ENCODE data around the gene ZKSCAN3.
"Not testable (repeated sequence)": the region's sequence is repeated elsewhere in the genome, so short reads cannot be mapped to it uniquely, and the experiment has no call there.

Gene ZKSCAN3

GRCh38 chr6:28349892-28350737 is at the start of gene ZKSCAN3:
TSS of gene ZKSCAN3 (plus strand) at chr6:28349947. CDS start at chr6:28359587, 9,640 bp downstream.
- Histone ChIP-seq H3K4me3 (ENCODE audit: low read depth, low read length) (peak within 1 kb of the TSS; percentile 69), H3K9ac (peak within 1 kb of the TSS; percentile 25), H3K27me3 (ENCODE audit: control insufficient read depth, insufficient read depth, low read length) (no peaks in the 10 kb centered on the region), H3K36me3 (ENCODE audit: control insufficient read depth, insufficient read depth, low read length) (no peaks in the 10 kb centered on the region), H3K9me3 (ENCODE audit: control insufficient read depth, low read length) (no peaks in the 10 kb centered on the region), H3K4me1 (peaks cover 4% of the 10 kb centered on the region), H3K4me2 (ENCODE audit: low read length) (peak within 1 kb of the TSS; percentile 67), H3K27ac (peak within 1 kb of the TSS; percentile 83), H3K79me2 (no peaks in the 10 kb centered on the region), H2AFZ (peak within 1 kb of the TSS; percentile 89)
- TF ChIP-seq CTCF (IDR thresholded peaks at IDR 0.05), result no peak

- Histone ChIP-seq H3K9me3 (ENCODE audit: control insufficient read depth, low read length) (no peaks in the 10 kb centered on the region), H3K4me1 (no peaks in the 10 kb centered on the region), H3K36me3 (ENCODE audit: control insufficient read depth, insufficient read depth, low read length) (no peaks in the 10 kb centered on the region), H3K27me3 (ENCODE audit: control insufficient read depth, insufficient read depth, low read length) (no peaks in the 10 kb centered on the region), H3K4me3 (ENCODE audit: low read depth, low read length) (no peak overlapping the region), H3K79me2 (no peaks in the 10 kb centered on the region), H3K27ac (no peak overlapping the region), H3K9ac (no peak overlapping the region), H3K4me2 (ENCODE audit: low read length) (no peak overlapping the region), H2AFZ (no peak overlapping the region)
- no peak for TF ChIP-seq CTCF (IDR thresholded peaks at IDR 0.05)
These were observed 46.2 kb upstream of the ZKSCAN3 start for GRCh38 chr6:28303570-28303969.

- H3K4me1 ChIP-seq, H3K79me2 ChIP-seq: not testable (repeated sequence)
These were observed 43.4 kb upstream of the ZKSCAN3 start for GRCh38 chr6:28306363-28306762.

GRCh38 chr6:28311139-28311823 is 38.5 kb upstream of the ZKSCAN3 start:
- Histone ChIP-seq H3K79me2 (no peaks in the 10 kb centered on the region), H3K27ac (no peak overlapping the region), H3K36me3 (ENCODE audit: control insufficient read depth, insufficient read depth, low read length) (no peaks in the 10 kb centered on the region), H3K27me3 (ENCODE audit: control insufficient read depth, insufficient read depth, low read length) (no peaks in the 10 kb centered on the region), H3K4me3 (ENCODE audit: low read depth, low read length) (no peak overlapping the region), H2AFZ (no peak overlapping the region), H3K9me3 (ENCODE audit: control insufficient read depth, low read length) (no peaks in the 10 kb centered on the region), H3K4me1 (no peaks in the 10 kb centered on the region), H3K9ac (no peak overlapping the region), H3K4me2 (ENCODE audit: low read length) (no peak overlapping the region)
- no peak for TF ChIP-seq CTCF (IDR thresholded peaks at IDR 0.05)

More at GRCh38 chr6:28306363-28306762, 43.4 kb upstream of the ZKSCAN3 start:
- H3K4me2 ChIP-seq (ENCODE audit: low read length); H3K36me3 ChIP-seq (ENCODE audit: control insufficient read depth, insufficient read depth, low read length); H2AFZ ChIP-seq; H3K9me3 ChIP-seq (ENCODE audit: control insufficient read depth, low read length); H3K4me3 ChIP-seq (ENCODE audit: low read depth, low read length); H3K9ac ChIP-seq; H3K27ac ChIP-seq; H3K27me3 ChIP-seq (ENCODE audit: control insufficient read depth, insufficient read depth, low read length): not testable (repeated sequence)

- Histone ChIP-seq H3K27ac (no peak overlapping the region), H3K36me3 (ENCODE audit: control insufficient read depth, insufficient read depth, low read length) (no peaks in the 10 kb centered on the region)
These were observed 36.8 kb upstream of the ZKSCAN3 start for GRCh38 chr6:28312939-28313338.

More at GRCh38 chr6:28312939-28313338, 36.8 kb upstream of the ZKSCAN3 start:
- Histone ChIP-seq H3K9me3 (ENCODE audit: control insufficient read depth, low read length) (no peaks in the 10 kb centered on the region), H3K9ac (no peak overlapping the region), H3K4me3 (ENCODE audit: low read depth, low read length) (no peak overlapping the region), H3K4me1 (no peaks in the 10 kb centered on the region), H3K79me2 (no peaks in the 10 kb centered on the region), H3K27me3 (ENCODE audit: control insufficient read depth, insufficient read depth, low read length) (no peaks in the 10 kb centered on the region), H2AFZ (no peak overlapping the region), H3K4me2 (ENCODE audit: low read length) (no peak overlapping the region)
- TF ChIP-seq CTCF (IDR thresholded peaks at IDR 0.05), result no peak

Data from parathyroid adenoma (tissue), 2 donors.